Mesenteric fat pad (tissue), 1 donor: ENCODE measurements around the gene MAGI2. TPM values are rescaled to one million over a fixed set of nuclear protein-coding genes. Genes with fewer than 3 reads are reported as not detected.

Experiments used
- DNase-seq: peaks from one replicate; pipeline ENCODE4 v3.0.0-alpha.2; 2020; ENCODE audit warnings: low spot score
- total RNA-seq: library from RNA; stranded (reverse); fragmentation: NEBNext Ultra II Directional; extraction: Animal tissue kit (Norgen Biotek cat#: 25700); gene quantifications from one replicate; pipeline ENCODE4 v1.2.1, GENCODE V29; 2021
- donor health status: DM: yes; HTN: yes; CAD: no.

The MAGI2 gene
- total RNA-seq, 1 donor from 2014 or later = 9.7 TPM

- DNase-seq = no peak
These were observed 1250.3 kb downstream of the MAGI2 start for GRCh38 chr7:78203042-78203720.

- DNase-seq = no peak
These were observed 1254.7 kb downstream of the MAGI2 start for GRCh38 chr7:78198756-78199155.

- no peak for DNase-seq
These were observed 1256.0 kb downstream of the MAGI2 start for GRCh38 chr7:78197447-78197846.

GRCh38 chr7:78195281-78195680 lies 1258.2 kb downstream of the MAGI2 start:
- DNase-seq = no peak

DNA sequence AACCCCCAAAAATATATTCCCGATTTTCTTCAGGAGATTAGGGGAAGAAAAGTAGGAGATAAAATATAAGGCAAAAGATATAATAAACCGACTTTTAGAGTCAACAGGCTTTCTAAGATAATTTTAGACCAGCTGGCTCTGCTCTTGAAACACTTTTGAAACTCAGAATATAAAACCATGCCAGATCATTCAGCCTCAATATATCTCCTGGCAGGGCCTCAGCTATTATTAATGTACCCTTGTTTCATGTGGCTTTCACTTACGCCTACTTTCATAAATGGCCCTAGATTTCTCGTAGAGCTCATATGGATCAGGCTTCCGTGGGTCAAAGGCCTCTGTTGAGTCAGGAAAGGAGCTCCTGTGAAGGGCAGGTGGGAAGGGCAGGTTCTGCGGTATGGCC lies 1258.9 kb downstream of the MAGI2 start:
- DNase-seq = no peak

- no peak for DNase-seq
These were observed 1261.9 kb downstream of the MAGI2 start for GRCh38 chr7:78191475-78192079.

DNA sequence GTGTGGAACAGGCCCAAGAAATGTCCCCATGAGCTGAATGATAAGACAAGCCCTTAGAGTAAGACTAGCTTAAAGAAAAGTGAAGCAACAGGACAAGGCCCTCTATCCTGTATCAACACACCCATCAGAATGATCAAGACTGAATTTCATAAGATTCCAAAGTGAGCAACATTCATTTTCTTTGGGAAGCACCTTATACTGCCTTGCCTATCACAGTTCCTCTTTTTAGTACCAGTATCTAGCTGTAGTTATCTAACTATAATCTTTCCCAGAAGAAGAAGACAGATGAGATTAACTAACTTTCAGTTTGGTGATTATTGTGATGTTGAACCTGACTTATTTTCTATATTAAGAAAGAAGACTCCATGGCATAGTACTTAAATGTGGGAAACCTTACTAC lies 1263.7 kb downstream of the MAGI2 start:
- no peak for DNase-seq

- DNase-seq = no peak
These were observed 1268.2 kb downstream of the MAGI2 start for GRCh38 chr7:78185149-78185745.

DNA sequence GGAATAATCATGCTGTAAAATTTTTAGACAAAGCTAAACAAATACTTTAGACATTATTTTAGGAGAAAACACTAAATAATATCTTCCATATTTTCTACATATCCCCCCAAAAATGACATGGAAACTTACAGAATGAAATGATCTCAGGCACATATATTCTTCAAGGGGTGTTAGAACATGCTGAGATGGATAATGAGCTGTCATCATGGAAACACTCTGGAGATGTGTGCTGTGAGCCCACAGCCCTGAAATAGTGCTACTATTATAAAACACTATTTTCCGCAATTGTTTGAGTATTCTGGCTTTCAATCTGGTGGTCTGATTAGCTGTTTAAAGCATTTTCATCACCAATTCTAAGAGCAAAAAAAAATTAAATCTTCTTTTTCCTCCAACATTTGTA lies 1269.2 kb downstream of the MAGI2 start:
- no peak for DNase-seq

DNA sequence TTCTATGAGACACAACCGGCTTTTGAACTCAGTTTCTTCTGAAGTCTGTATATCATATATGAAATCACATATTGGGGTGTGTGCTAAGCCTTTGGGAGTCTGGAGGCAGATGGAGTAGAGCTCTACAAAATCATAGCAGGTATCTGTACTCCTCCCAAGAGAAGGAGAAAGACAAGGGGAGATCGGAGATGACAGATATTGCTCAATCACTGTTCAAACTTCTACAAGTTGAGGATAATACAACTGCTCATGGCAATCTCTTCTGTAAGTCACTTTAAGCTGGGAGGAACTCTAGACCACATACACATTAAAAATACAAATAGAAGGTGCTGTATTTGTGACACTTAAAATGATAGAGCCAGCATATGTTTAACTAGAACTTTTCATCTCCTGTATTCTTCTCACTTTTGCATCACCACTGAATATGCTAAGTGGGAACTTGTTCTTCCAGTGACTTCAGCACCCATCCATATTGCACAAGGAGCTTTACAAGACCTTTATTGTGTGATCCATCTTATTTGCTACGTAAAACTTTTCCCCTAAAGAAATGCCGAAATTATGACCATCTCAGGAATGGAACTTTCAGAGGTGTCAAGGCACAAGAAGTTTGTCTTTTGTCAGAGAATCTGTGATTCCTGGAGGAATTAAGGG lies 1273.5 kb downstream of the MAGI2 start:
- no peak for DNase-seq

- DNase-seq = no peak
These were observed 1274.3 kb downstream of the MAGI2 start for GRCh38 chr7:78179211-78179610.

DNA sequence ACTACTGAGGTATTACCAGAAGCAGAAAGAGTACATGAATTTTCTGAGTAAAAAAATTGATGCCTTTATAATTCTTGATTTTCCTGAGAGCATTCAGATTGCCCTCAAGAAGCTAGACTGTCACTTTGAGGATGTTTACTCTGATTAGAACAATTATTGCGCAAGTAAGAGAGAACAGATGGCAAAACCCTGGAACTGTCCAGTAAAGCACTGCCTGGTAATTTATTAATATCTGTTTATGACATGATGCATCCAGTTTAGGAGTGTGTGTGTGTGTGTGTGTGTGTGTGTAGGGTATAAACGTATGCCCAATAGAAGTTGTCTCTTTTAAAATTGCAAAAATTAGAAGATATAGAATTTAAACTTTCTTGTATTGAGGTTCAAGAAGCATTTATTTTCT lies 1275.1 kb downstream of the MAGI2 start:
- no peak for DNase-seq

GRCh38 chr7:78176171-78176570 lies 1277.3 kb downstream of the MAGI2 start:
- no peak for DNase-seq

DNA sequence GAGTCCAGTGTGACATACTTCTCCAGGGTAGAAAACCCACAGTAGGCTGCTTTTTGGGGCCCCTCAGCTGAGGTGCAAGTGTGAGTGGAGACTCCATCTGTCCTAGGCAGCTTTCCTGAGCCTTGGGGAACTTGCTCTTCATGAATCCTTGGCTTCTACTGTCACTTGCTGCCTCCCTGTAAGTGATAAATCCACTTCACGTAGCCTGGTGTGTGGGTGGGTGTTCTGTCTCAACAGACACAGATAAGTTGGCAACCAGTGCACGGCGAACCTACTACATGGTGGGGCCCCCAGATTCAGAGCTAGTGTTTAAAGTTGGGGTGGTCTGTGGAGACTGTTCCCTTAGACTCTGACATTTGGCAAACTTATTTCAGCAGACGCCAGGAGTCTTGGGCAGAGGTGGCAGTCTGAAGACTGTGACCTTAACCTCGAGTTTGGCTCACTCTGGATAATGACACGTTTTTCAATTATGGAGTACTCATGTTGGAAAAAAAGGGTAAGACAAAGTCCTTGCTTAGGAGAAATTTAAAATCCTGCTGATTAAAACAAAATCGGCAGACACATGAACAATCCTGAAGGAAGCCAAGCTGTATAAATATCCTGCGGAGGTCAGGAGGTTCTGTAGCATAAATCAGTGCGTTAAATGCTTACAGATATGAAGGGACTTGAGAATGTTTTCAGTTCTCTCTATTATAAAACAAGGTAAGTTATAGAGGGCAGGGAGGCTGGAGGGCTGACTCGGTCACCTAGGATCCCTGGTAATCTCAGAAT lies 1278.0 kb downstream of the MAGI2 start:
- no peak for DNase-seq

- no peak for DNase-seq
These were observed 1279.8 kb downstream of the MAGI2 start for GRCh38 chr7:78173666-78174065.

GRCh38 chr7:78172933-78173591 lies 1280.4 kb downstream of the MAGI2 start:
- DNase-seq = no peak

GRCh38 chr7:78172267-78172757 lies 1281.2 kb downstream of the MAGI2 start:
- DNase-seq = no peak

DNA sequence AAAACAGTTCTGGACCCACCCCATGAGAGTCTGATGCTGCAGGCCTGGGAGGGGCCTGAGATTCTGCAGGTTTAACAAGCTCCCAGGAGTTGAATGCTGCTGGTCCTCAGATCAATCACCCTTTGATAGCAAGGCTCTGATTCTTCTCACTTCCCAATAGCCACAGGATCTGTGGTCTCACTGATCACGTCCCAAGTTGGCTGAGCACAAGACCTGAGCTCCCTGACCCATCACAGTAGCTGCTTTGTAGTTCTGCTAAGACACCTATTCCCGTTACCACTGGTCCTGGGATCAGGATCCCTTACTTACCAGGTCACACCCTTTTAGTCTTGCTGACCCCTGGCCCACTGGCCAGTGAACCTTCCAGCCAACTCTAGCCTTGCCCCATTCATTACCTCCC lies 1282.1 kb downstream of the MAGI2 start:
- no peak for DNase-seq

DNA sequence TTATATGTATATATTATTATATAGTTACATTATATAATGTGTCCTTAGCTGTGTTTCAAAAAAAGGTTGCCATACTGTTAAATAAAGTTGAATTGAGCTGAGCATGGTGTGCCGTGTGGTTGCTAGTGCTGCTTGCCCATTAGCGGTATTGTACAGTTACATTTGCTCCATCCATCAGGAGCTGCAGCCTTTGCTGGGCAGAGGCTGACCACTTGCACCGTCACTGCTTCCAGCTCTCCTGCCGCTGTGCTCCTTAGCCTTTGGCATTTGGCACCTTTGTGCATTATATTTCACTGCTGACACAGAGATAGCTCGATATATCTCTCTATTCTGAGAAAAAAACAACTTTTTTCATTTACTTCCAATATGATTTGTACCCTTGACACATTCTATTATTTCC lies 1282.7 kb downstream of the MAGI2 start:
- DNase-seq = no peak

DNA sequence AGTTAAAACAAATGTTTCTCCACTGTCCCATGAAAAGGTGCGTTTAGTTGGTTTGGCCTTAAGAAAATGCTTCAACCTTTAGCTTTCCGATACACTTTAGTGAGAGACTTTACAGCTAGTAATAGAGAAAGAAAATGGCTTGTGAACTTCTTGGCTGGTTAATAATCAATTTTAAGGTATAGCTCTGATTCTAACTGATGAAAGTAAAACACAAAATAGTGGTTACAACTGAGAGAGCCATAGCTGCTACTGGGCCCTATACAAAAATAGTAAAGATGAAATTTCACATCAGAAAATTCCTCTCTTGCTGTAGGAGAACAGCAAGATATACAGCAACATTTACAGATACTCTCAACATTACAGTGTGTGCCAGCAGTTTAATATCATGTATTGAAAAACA lies 1283.5 kb downstream of the MAGI2 start:
- DNase-seq = no peak

GRCh38 chr7:78168865-78169264 lies 1284.6 kb downstream of the MAGI2 start:
- no peak for DNase-seq
